ENCODE measurements around the gene TRIM9.

Gene TRIM9

GRCh38 chr14:51022769-51023168 lies 72.1 kb downstream of the TRIM9 start:
- TF ChIP-seq CTCF (conservative IDR thresholded peaks at IDR 0.05; ENCODE audit: low read depth): no peak
- ChIA-PET POLR2A (ENCODE audit: low non-redundant PET) (no interaction called here), CTCF (no interaction called here)
- no peak for DNase-seq (ENCODE audit: low spot score)
- H3K27ac ChIP-seq: no peak overlapping the region

GRCh38 chr14:51020024-51020710 lies 74.7 kb downstream of the TRIM9 start:
- no peak overlapping the region for H3K27ac ChIP-seq
- POLR2A ChIA-PET (ENCODE audit: low non-redundant PET): no interaction called here
- no peak for TF ChIP-seq CTCF (conservative IDR thresholded peaks at IDR 0.05; ENCODE audit: low read depth)
- CTCF ChIA-PET: no interaction called here
- DNase-seq (ENCODE audit: low spot score): no peak

GRCh38 chr14:51019089-51019488 lies 75.8 kb downstream of the TRIM9 start:
- no peak for TF ChIP-seq CTCF (conservative IDR thresholded peaks at IDR 0.05; ENCODE audit: low read depth)
- ChIA-PET POLR2A (ENCODE audit: low non-redundant PET) (no interaction called here), CTCF (no interaction called here)
- no peak for DNase-seq (ENCODE audit: low spot score)
- H3K27ac ChIP-seq: no peak overlapping the region

- CTCF ChIA-PET: no interaction called here
- POLR2A ChIA-PET (ENCODE audit: low non-redundant PET): no interaction called here
- no peak for DNase-seq (ENCODE audit: low spot score)
- no peak for TF ChIP-seq CTCF (conservative IDR thresholded peaks at IDR 0.05; ENCODE audit: low read depth)
- no peak overlapping the region for H3K27ac ChIP-seq
These were observed 76.4 kb downstream of the TRIM9 start for GRCh38 chr14:51018521-51018920.

- ChIA-PET POLR2A (ENCODE audit: low non-redundant PET) (no interaction called here), CTCF (no interaction called here)
- H3K27ac ChIP-seq: no peak overlapping the region
These were observed 80.3 kb downstream of the TRIM9 start for GRCh38 chr14:51014625-51015024.

GRCh38 chr14:51014086-51014485 lies 80.8 kb downstream of the TRIM9 start:
- no peak for TF ChIP-seq CTCF (conservative IDR thresholded peaks at IDR 0.05; ENCODE audit: low read depth)
- DNase-seq (ENCODE audit: low spot score): no peak
- no peak overlapping the region for H3K27ac ChIP-seq
- CTCF ChIA-PET: no interaction called here
- POLR2A ChIA-PET (ENCODE audit: low non-redundant PET): no interaction called here

More at GRCh38 chr14:51014625-51015024, 80.3 kb downstream of the TRIM9 start:
- no peak for DNase-seq (ENCODE audit: low spot score)
- TF ChIP-seq CTCF (conservative IDR thresholded peaks at IDR 0.05; ENCODE audit: low read depth): no peak

All from RWPE1 (cell line).